ENCODE data around the gene HYAL1.

Gene HYAL1

DNA sequence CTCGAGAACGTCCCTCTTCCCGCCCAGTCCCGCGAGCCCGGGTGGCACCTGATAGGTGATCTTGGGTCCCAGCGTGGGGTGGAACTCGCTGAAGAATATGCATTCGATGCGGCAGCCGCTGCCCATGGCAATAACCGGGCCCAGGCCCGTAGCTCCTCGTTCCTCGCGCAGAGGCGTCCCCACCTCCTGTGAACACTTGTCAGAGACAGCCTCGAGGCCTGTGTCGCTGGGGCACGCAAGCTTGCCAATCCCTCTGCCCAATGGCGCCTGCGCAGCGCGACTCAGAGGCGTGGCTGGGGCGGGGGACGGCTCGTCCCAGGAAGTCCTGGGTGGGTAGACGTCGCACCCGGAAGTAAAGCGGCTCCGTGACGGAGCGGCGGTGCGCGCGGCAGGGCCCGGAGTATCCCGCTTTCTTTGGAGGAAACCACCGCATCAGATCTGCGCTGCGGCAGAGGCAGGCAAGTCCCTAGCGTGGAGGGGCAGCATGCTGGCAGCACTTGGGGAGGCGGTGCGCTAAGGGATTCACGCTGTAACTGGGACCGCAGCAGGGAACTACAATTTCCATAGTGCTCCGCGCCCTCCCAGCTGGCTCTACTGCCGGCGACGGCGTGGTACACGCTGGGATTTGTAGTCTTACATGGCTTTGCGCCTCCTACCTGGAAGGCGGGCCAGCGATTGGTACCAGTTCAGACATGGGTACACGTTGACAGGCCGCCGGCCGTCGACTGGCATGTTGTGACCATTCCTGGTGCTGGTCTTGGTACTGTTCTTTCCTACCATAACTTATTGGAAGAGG lies 47.4 kb upstream of the HYAL1 start, which contains the start of the genes CYB561D2 and NPRL2 (continued):
- TF ChIP-seq, protein P1, sequence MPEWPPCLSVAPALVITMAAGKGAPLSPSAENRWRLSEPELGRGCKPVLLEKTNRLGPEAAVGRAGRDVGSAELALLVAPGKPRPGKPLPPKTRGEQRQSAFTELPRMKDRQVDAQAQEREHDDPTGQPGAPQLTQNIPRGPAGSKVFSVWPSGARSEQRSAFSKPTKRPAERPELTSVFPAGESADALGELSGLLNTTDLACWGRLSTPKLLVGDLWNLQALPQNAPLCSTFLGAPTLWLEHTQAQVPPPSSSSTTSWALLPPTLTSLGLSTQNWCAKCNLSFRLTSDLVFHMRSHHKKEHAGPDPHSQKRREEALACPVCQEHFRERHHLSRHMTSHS (tag by site-specific recombination; IDR thresholded peaks at IDR 0.05), result no peak
- TF ChIP-seq TCF7L2 (IDR thresholded peaks at IDR 0.05; ENCODE audit: borderline replicate concordance, low read depth, low read length) (no peak), OSR2 (tag by site-specific recombination; IDR thresholded peaks at IDR 0.05) (no peak), ZNF623 (tag by site-specific recombination; IDR thresholded peaks at IDR 0.05) (no peak), SCRT1 (tag by site-specific recombination; IDR thresholded peaks at IDR 0.05; ENCODE audit: borderline replicate concordance) (no peak), ZNF670 (tag by site-specific recombination; IDR thresholded peaks at IDR 0.05; ENCODE audit: low read depth) (no peak), ZNF10 (tag by site-specific recombination; IDR thresholded peaks at IDR 0.05) (no peak), ZBTB20 (tag by site-specific recombination; IDR thresholded peaks at IDR 0.05) (peak; percentile 78; the same call in 1 of the 2 replicates), ZNF596 (tag by site-specific recombination; IDR thresholded peaks at IDR 0.05) (no peak), ZNF776 (tag by site-specific recombination; IDR thresholded peaks at IDR 0.05; ENCODE audit: borderline replicate concordance) (no peak), KLF8 (tag by site-specific recombination; IDR thresholded peaks at IDR 0.05) (peak; percentile 90; the same call in 1 of the 2 replicates), ZNF302 (tag by site-specific recombination; IDR thresholded peaks at IDR 0.05; ENCODE audit: low read depth) (no peak), PRDM1 (tag by site-specific recombination; IDR thresholded peaks at IDR 0.05) (no peak), ZNF549 (tag by site-specific recombination; IDR thresholded peaks at IDR 0.05) (no peak), ZNF266 (tag by site-specific recombination; IDR thresholded peaks at IDR 0.05; ENCODE audit: low read depth) (no peak), ZNF529 (tag by site-specific recombination; IDR thresholded peaks at IDR 0.05; ENCODE audit: insufficient replicate concordance) (no peak), ZNF677 (tag by site-specific recombination; IDR thresholded peaks at IDR 0.05) (no peak), ZNF23 (tag by site-specific recombination; IDR thresholded peaks at IDR 0.05; ENCODE audit: borderline replicate concordance) (no peak), ZBTB17 (tag by site-specific recombination; IDR thresholded peaks at IDR 0.05) (peak; percentile 69; the same call in 1 of the 2 replicates), ZNF211 (tag by site-specific recombination; IDR thresholded peaks at IDR 0.05; ENCODE audit: low read depth) (no peak), YY2 (tag by site-specific recombination; IDR thresholded peaks at IDR 0.05) (peak; percentile 32; the same call in 1 of the 2 replicates), ZNF155 (tag by site-specific recombination; IDR thresholded peaks at IDR 0.05) (no peak), ZNF530 (tag by site-specific recombination; IDR thresholded peaks at IDR 0.05; ENCODE audit: low read depth) (no peak), IKZF3 (tag by site-specific recombination; IDR thresholded peaks at IDR 0.05) (no peak), ZNF146 (tag by site-specific recombination; IDR thresholded peaks at IDR 0.05) (no peak), KLF7 (tag by site-specific recombination; IDR thresholded peaks at IDR 0.05; ENCODE audit: borderline replicate concordance) (no peak), ZNF558 (tag by site-specific recombination; IDR thresholded peaks at IDR 0.05) (no peak), ZNF416 (tag by site-specific recombination; IDR thresholded peaks at IDR 0.05) (no peak), ZFP69B (tag by site-specific recombination; IDR thresholded peaks at IDR 0.05) (0 out of 2 replicates have a peak, but pooled peaks have one; percentile 22), ZNF660 (tag by site-specific recombination; IDR thresholded peaks at IDR 0.05) (no peak)
- TF ChIP-seq, protein P2, sequence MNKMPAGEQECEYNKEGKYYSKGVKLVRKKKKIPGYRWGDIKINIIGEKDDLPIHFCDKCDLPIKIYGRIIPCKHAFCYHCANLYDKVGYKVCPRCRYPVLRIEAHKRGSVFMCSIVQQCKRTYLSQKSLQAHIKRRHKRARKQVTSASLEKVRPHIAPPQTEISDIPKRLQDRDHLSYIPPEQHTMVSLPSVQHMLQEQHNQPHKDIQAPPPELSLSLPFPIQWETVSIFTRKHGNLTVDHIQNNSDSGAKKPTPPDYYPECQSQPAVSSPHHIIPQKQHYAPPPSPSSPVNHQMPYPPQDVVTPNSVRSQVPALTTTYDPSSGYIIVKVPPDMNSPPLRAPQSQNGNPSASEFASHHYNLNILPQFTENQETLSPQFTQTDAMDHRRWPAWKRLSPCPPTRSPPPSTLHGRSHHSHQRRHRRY (tag by site-specific recombination; IDR thresholded peaks at IDR 0.05), result no peak
- TF ChIP-seq, protein P3, sequence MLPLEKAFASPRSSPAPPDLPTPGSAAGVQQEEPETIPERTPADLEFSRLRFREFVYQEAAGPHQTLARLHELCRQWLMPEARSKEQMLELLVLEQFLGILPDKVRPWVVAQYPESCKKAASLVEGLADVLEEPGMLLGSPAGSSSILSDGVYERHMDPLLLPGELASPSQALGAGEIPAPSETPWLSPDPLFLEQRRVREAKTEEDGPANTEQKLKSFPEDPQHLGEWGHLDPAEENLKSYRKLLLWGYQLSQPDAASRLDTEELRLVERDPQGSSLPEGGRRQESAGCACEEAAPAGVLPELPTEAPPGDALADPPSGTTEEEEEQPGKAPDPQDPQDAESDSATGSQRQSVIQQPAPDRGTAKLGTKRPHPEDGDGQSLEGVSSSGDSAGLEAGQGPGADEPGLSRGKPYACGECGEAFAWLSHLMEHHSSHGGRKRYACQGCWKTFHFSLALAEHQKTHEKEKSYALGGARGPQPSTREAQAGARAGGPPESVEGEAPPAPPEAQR (tag by site-specific recombination; IDR thresholded peaks at IDR 0.05), result no peak
- TF ChIP-seq, protein P4, sequence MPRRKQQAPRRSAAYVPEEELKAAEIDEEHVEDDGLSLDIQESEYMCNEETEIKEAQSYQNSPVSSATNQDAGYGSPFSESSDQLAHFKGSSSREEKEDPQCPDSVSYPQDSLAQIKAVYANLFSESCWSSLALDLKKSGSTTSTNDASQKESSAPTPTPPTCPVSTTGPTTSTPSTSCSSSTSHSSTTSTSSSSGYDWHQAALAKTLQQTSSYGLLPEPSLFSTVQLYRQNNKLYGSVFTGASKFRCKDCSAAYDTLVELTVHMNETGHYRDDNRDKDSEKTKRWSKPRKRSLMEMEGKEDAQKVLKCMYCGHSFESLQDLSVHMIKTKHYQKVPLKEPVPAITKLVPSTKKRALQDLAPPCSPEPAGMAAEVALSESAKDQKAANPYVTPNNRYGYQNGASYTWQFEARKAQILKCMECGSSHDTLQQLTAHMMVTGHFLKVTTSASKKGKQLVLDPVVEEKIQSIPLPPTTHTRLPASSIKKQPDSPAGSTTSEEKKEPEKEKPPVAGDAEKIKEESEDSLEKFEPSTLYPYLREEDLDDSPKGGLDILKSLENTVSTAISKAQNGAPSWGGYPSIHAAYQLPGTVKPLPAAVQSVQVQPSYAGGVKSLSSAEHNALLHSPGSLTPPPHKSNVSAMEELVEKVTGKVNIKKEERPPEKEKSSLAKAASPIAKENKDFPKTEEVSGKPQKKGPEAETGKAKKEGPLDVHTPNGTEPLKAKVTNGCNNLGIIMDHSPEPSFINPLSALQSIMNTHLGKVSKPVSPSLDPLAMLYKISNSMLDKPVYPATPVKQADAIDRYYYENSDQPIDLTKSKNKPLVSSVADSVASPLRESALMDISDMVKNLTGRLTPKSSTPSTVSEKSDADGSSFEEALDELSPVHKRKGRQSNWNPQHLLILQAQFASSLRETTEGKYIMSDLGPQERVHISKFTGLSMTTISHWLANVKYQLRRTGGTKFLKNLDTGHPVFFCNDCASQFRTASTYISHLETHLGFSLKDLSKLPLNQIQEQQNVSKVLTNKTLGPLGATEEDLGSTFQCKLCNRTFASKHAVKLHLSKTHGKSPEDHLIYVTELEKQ (tag by site-specific recombination; IDR thresholded peaks at IDR 0.05; ENCODE audit: borderline replicate concordance), result no peak
